Measurements from ENCODE around the gene CD6.

- TF ChIP-seq BHLHE40 (IDR thresholded peaks at IDR 0.05; ENCODE audit: borderline replicate concordance) (no peak), FOXM1 (IDR thresholded peaks at IDR 0.05; ENCODE audit: borderline replicate concordance) (no peak), HDGF (IDR thresholded peaks at IDR 0.05; ENCODE audit: borderline replicate concordance) (no peak), SUZ12 (IDR thresholded peaks at IDR 0.05) (no peak), SP1 (IDR thresholded peaks at IDR 0.05) (no peak), ARNT (IDR thresholded peaks at IDR 0.05) (no peak)
Measured at GRCh38 chr11:60929764-60930163, 41.7 kb upstream of the CD6 start.
